GM12892 (cell line): ENCODE measurements around the gene C10orf105.

ENCODE experiments used
- POLR2A ChIP-seq: IDR thresholded peaks from 2 replicates; pipeline ENCODE4 v1.6.1; 2011; ENCODE audit warnings: low read depth, low read length, control low read depth
- POLR2AphosphoS5 ChIP-seq: IDR thresholded peaks from 2 replicates; pipeline ENCODE4 v1.6.1; 2011; ENCODE audit warnings: low read depth, low read length, control low read depth

DNA sequence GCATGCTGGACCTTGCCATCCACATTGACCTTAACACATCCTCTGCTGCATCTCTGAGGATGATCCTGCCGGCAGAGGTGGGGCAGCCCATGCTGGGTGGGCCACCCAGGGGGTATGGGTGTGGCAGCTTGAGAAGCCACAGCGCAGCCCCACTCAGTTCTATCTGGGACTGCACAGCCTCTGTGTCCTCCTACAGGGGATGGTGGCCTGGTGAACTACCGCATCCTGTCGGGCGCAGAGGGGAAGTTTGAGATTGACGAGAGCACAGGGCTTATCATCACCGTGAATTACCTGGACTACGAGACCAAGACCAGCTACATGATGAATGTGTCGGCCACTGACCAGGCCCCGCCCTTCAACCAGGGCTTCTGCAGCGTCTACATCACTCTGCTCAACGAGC, 12.2 kb upstream of the C10orf105 start:
- TF ChIP-seq POLR2AphosphoS5: no peak
- TF ChIP-seq POLR2A: no peak
